NCI-H345 treated with DMSO at 0.1 percent for 48 hours (cell line): Measurements from ENCODE around the gene KRT85.
A peak's percentile ranks its signal among the peaks of the same experiment; 100 is the strongest.

Experiments
- DNase-seq: peaks from one replicate; lab custom pipeline; 2025; ENCODE audit not compliant: unreplicated experiment; lab: John Stamatoyannopoulos, UW

Gene KRT85

GRCh38 chr12:52395761-52396434, 28.6 kb upstream of the KRT85 start:
- no peak for DNase-seq

GRCh38 chr12:52394836-52395405, 27.6 kb upstream of the KRT85 start:
- no peak for DNase-seq

- no peak for DNase-seq
Measured at GRCh38 chr12:52392465-52393007, 25.3 kb upstream of the KRT85 start.

GRCh38 chr12:52391618-52392002, 24.3 kb upstream of the KRT85 start:
- DNase-seq = peak; percentile 89

GRCh38 chr12:52390739-52391617, 23.7 kb upstream of the KRT85 start:
- DNase-seq = no peak

GRCh38 chr12:52389313-52390207, 22.3 kb upstream of the KRT85 start:
- no peak for DNase-seq

GRCh38 chr12:52387859-52388258, 20.6 kb upstream of the KRT85 start:
- no peak for DNase-seq

GRCh38 chr12:52385226-52385702, 18.0 kb upstream of the KRT85 start, which contains the start of gene KRT84:
TSS of gene KRT84 (minus strand) at chr12:52385652. CDS start at chr12:52385585, 67 bp downstream.
- DNase-seq = no peak

GRCh38 chr12:52383331-52383730, 16.1 kb upstream of the KRT85 start:
- no peak for DNase-seq

- DNase-seq = no peak
Measured at GRCh38 chr12:52382854-52383253, 15.6 kb upstream of the KRT85 start.

- DNase-seq = no peak
Measured at GRCh38 chr12:52381206-52381605, 13.9 kb upstream of the KRT85 start.

- DNase-seq = no peak
Measured at GRCh38 chr12:52380271-52380694, 13.0 kb upstream of the KRT85 start.

GRCh38 chr12:52379536-52379935, 12.3 kb upstream of the KRT85 start:
- DNase-seq = no peak

- no peak for DNase-seq
Measured at GRCh38 chr12:52378091-52378490, 10.8 kb upstream of the KRT85 start.

GRCh38 chr12:52377266-52377665, 10.0 kb upstream of the KRT85 start:
- no peak for DNase-seq

GRCh38 chr12:52372216-52373154, 5.2 kb upstream of the KRT85 start:
- peak; percentile 68 for DNase-seq

GRCh38 chr12:52371716-52372115, 4.4 kb upstream of the KRT85 start:
- no peak for DNase-seq

GRCh38 chr12:52370926-52371608, 3.8 kb upstream of the KRT85 start:
- no peak for DNase-seq

GRCh38 chr12:52369809-52370208, 2.5 kb upstream of the KRT85 start:
- DNase-seq = no peak
